ENCODE measurements around the gene RYR1. TPM values are rescaled to one million over a fixed set of nuclear protein-coding genes. Genes with fewer than 3 reads are reported as not detected.

Gene RYR1
- total RNA-seq, 4 donors from 2014 or later, result 0.20 to 2.1 (median 1.4) TPM

DNA sequence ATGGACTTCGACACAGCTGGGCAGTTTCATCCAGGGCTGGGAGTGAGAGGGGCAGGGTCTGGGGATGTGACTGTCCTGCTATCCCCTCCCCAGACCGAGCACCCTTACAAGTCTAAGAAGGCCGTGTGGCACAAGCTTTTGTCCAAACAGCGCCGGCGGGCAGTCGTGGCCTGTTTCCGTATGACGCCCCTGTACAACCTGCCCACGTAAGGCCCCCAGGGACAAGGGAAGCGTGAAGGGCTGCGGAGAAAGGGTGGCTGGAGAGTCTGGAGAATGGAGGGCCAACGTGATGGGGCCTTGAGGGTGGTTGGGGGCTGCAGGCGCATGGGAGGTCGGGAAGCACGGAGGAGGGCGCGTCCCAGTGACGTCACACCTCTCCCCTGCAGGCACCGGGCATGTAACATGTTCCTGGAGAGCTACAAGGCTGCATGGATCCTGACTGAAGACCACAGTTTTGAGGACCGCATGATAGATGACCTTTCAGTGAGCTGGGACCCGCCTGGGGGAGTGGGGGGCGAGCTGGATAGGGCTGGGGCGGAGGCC lies 94.8 kb downstream of the RYR1 start:
- intact Hi-C loops (cut with DNase I; ENCODE audit: low total_unique reads), result no loop called here
- Histone ChIP-seq H3K4me1 (no peaks in the 10 kb centered on the region), H3K4me3 (no peak overlapping the region), H3K9me3 (no peaks in the 10 kb centered on the region), H3K27ac (no peak overlapping the region), H3K36me3 (no peaks in the 10 kb centered on the region), H3K27me3 (no peaks in the 10 kb centered on the region)
- 68 to 78% methylated on average over 11 to 24 of the region's 24 CpGs for WGBS, 2 donors (ENCODE audit: low coverage in 1 of 2)
- in situ Hi-C loops (cut with MboI; ENCODE audit: low pct_ligation_motif_present in 1 of 4, low pct_unique_long_range_greater_than_20kb in 1 of 4, low sequenced_read_pairs in 3 of 4), result loop anchor here in 2 of 4 donors (10.0 to 25.0 kb wide), 2 partner anchors 113 to 409 kb away; partner anchors contain the start of genes MRPS12 (in 1 of the 2) and SARS2 (in 1 of the 2)
- DNase-seq, result no peak
- no peak for TF ChIP-seq POLR2A (IDR thresholded peaks at IDR 0.05)
- TF ChIP-seq EP300 (IDR thresholded peaks at IDR 0.05; ENCODE audit: low read depth), result no peak
- no peak for TF ChIP-seq POLR2AphosphoS5 (IDR thresholded peaks at IDR 0.05)
- no peak for TF ChIP-seq CTCF (IDR thresholded peaks at IDR 0.05)

- WGBS, 2 donors (ENCODE audit: low coverage in 1 of 2), result 65 to 79% methylated on average over 2 to 6 of the region's 6 CpGs
- in situ Hi-C loops (cut with MboI; ENCODE audit: low pct_ligation_motif_present in 1 of 4, low pct_unique_long_range_greater_than_20kb in 1 of 4, low sequenced_read_pairs in 3 of 4) (loop anchor here in 2 of 4 donors (10.0 to 25.0 kb wide), 2 partner anchors 114 to 408 kb away; partner anchors contain the start of genes MRPS12 (in 1 of the 2) and SARS2 (in 1 of the 2)), intact Hi-C loops (cut with DNase I; ENCODE audit: low total_unique reads) (no loop called here)
- no peak for DNase-seq
- TF ChIP-seq CTCF (IDR thresholded peaks at IDR 0.05) (no peak), POLR2A (IDR thresholded peaks at IDR 0.05) (no peak)
- Histone ChIP-seq H3K4me1 (no peaks in the 10 kb centered on the region), H3K27ac (no peak overlapping the region), H3K4me3 (no peak overlapping the region), H3K36me3 (no peaks in the 10 kb centered on the region), H3K27me3 (no peaks in the 10 kb centered on the region), H3K9me3 (no peaks in the 10 kb centered on the region)
These were observed 95.4 kb downstream of the RYR1 start for GRCh38 chr19:38528931-38529330.

DNA sequence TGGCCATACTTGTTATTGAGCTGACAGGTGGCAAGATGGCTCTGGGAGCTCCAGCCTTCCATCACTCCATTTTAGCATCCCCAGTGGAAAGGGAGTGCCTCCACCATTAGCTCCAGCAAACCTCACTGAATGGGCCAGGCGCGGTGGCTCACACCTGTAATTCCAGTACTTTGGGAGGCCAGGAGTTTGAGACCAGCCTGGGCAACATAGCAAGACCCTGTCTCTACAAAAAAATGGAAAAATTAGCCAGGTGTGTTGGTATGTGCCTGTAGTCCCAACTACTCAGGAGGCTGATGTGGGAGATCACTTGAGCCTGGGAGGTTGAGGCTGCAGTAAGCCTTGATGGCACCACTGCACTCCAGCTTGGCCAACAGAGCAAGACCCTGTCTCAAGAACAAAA lies 98.0 kb downstream of the RYR1 start:
- Histone ChIP-seq H3K36me3 (no peaks in the 10 kb centered on the region), H3K4me3 (no peak overlapping the region), H3K4me1 (no peaks in the 10 kb centered on the region), H3K9me3 (peaks cover 0 to 13% of the 10 kb centered on the region in 2 donors), H3K27me3 (no peaks in the 10 kb centered on the region), H3K27ac (no peak overlapping the region)
- intact Hi-C loops (cut with DNase I; ENCODE audit: low total_unique reads) (no loop called here), in situ Hi-C loops (cut with MboI; ENCODE audit: low pct_ligation_motif_present in 1 of 4, low pct_unique_long_range_greater_than_20kb in 1 of 4, low sequenced_read_pairs in 3 of 4) (loop anchor here in 1 of 4 donors (25.0 kb wide), 1 partner anchor 406 kb away; the partner anchor contains the start of genes MRPS12 and SARS2)
- TF ChIP-seq POLR2AphosphoS5 (IDR thresholded peaks at IDR 0.05) (no peak), POLR2A (IDR thresholded peaks at IDR 0.05) (no peak), EP300 (IDR thresholded peaks at IDR 0.05; ENCODE audit: low read depth) (no peak), CTCF (IDR thresholded peaks at IDR 0.05) (no peak)
- no peak for DNase-seq
- 100% methylated on average over 2 of the region's 2 CpGs; no CpG with 5 or more reads in 1 of the 2 donors for WGBS, 2 donors (ENCODE audit: low coverage in 1 of 2)

GRCh38 chr19:38532939-38533338 lies 99.4 kb downstream of the RYR1 start:
- in situ Hi-C loops (cut with MboI; ENCODE audit: low pct_ligation_motif_present in 1 of 4, low pct_unique_long_range_greater_than_20kb in 1 of 4, low sequenced_read_pairs in 3 of 4), result loop anchor here in 1 of 4 donors (25.0 kb wide), 1 partner anchor 404 kb away; the partner anchor contains the start of genes MRPS12 and SARS2

More at GRCh38 chr19:38532939-38533338, 99.4 kb downstream of the RYR1 start:
- 84 to 92% methylated on average over 2 to 3 of the region's 3 CpGs for WGBS, 2 donors (ENCODE audit: low coverage in 1 of 2)
- peaks cover 0 to 13% of the 10 kb centered on the region in 2 donors for H3K9me3 ChIP-seq
- no peak overlapping the region for H3K4me3 ChIP-seq
- H3K27me3 ChIP-seq, result no peaks in the 10 kb centered on the region
- H3K36me3 ChIP-seq, result no peaks in the 10 kb centered on the region
- no peak for DNase-seq
- no peak overlapping the region for H3K27ac ChIP-seq
- no peaks in the 10 kb centered on the region for H3K4me1 ChIP-seq
- intact Hi-C loops (cut with DNase I; ENCODE audit: low total_unique reads), result no loop called here
- no peak for TF ChIP-seq POLR2A (IDR thresholded peaks at IDR 0.05)

Measured in transverse colon (tissue), 4 donors.